ENCODE results near the gene VRK3.

VRK3 gene

DNA sequence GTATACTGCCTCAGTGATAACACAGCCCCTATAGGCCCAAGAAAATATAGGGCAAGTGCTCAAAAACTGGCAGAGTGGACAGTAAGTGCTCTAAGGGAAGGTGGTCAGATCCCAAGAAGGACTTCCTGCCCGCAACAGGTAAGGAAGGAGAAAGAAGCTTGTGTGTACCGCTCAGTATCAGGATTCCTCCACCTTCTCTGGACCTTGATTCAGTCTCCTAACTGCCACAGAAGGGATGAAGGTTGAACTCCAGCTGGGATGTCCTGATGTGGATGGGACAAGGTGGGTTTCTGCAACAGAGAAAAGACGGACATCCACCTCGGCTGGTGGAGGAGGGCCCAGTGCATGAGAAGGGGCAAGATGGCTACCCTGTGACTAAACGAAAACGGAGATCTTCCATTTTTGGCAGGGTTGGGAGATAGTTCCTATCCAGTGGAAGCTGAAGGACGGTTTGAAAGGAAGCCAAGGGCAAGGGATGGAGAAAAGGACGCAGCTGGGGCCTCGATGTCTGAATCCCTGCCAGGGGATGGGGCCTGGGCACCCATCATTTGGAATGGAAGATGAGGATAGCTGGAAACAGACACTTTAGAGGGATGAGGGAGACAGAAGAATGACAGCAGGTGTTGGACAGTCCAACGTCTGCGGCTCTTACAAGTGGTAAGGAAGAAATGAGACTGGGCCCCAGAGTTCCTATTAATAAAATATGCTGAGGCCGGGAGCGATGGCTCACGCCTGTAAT is 97.5 kb downstream of the VRK3 start:
- no peak for DNase-seq

DNA sequence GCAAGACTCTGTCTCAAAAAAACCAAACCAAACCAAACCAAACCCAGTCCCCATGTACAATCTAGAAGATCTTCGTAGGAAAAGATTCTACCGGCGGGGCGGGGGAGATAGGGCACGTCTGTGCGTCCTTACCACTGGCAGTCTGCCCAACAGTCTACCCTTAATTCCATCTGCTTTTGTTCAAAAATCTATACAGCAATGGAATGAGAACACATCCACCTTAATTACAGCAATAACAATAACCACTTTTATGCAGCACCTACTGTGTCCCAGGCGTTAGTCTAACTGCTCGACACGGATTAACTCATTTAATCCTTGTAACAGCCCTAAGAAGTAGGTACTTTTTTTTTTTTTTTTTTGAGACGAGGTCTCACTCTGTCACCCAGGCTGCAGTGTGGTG is 98.7 kb downstream of the VRK3 start:
- no peak for DNase-seq

Measured in bone marrow (tissue), 2 donors.